DND-41 (cell line): Measurements from ENCODE around the gene PHF19.

Experiments used
- ATAC-seq: fragments of 200-7000 bp; cut with Tn5 transposase; 3 replicates; pipeline ENCODE4 v1.9.1; 2021; ENCODE audit warnings: low read depth; ENCODE audit not compliant: insufficient read depth
- DNase-seq: peaks from one replicate; pipeline ENCODE4 v3.0.0-alpha.2; 2020
- H2AFZ ChIP-seq: 2 replicates; pipeline ENCODE4 v1.6.0; 2012; ENCODE audit warnings: low read depth, low read length
- H3K27ac ChIP-seq: 2 replicates; pipeline ENCODE4 v1.5.1; 2012; ENCODE audit warnings: low read length, inconsistent platforms
- H3K27me3 ChIP-seq: fragments of 200-600 bp; sonication (generic); 2 replicates; pipeline ENCODE4 v1.6.0; 2012; ENCODE audit warnings: low read length, mild to moderate bottlenecking, inconsistent platforms; ENCODE audit not compliant: insufficient read depth, poor library complexity
- H3K36me3 ChIP-seq: 2 replicates; pipeline ENCODE4 v1.5.1; 2012; ENCODE audit warnings: low read length, inconsistent platforms; ENCODE audit not compliant: insufficient read depth
- H3K4me1 ChIP-seq: 2 replicates; pipeline ENCODE4 v1.5.1; 2012; ENCODE audit warnings: mild to moderate bottlenecking, low read length; ENCODE audit not compliant: insufficient read depth
- H3K4me2 ChIP-seq: 2 replicates; pipeline ENCODE4 v1.6.0; 2012; ENCODE audit warnings: mild to moderate bottlenecking, moderate library complexity, low read length, inconsistent platforms; ENCODE audit not compliant: insufficient read depth
- H3K4me3 ChIP-seq, 2 experiments: fragments of 200-600 bp in 1 of 2; shearing (Covaris generic) in 1 of 2; 2 replicates each; pipeline ENCODE4 v1.5.1; 2012 to 2016; ENCODE audit warnings: inconsistent platforms in 2 of 2, low read length in 2 of 2, mild to moderate bottlenecking in 2 of 2, low read depth in 1 of 2, moderate library complexity in 1 of 2
- H3K79me2 ChIP-seq: 2 replicates; pipeline ENCODE4 v1.6.0; 2012; ENCODE audit warnings: low read length, inconsistent platforms; ENCODE audit not compliant: insufficient read depth
- H3K9ac ChIP-seq: 2 replicates; pipeline ENCODE4 v1.6.0; 2012; ENCODE audit warnings: low read depth, mild to moderate bottlenecking, inconsistent platforms, low read length, moderate library complexity
- H3K9me3 ChIP-seq: 2 replicates; pipeline ENCODE4 v1.5.1; 2012; ENCODE audit warnings: low read length, moderate library complexity, mild to moderate bottlenecking, inconsistent platforms; ENCODE audit not compliant: insufficient read depth, severe bottlenecking
- H4K20me1 ChIP-seq: 2 replicates; pipeline ENCODE4 v1.6.0; 2012; ENCODE audit warnings: low read length; ENCODE audit not compliant: insufficient read depth
- CTCF ChIP-seq: IDR thresholded peaks from 2 replicates; pipeline ENCODE4 v1.5.1; 2012; ENCODE audit warnings: borderline replicate concordance, low read length, moderate library complexity, mild to moderate bottlenecking; ENCODE audit not compliant: poor library complexity, severe bottlenecking; ENCODE audit errors: extremely low read depth
- EZH2 ChIP-seq: IDR thresholded peaks from 3 replicates; pipeline ENCODE4 v1.6.1; 2012; ENCODE audit warnings: borderline replicate concordance, low read depth, mild to moderate bottlenecking, moderate library complexity, low read length, inconsistent platforms; ENCODE audit not compliant: severe bottlenecking

Gene PHF19

GRCh38 chr9:120914396-120914795 is 37.4 kb upstream of the PHF19 start:
- Histone ChIP-seq H3K4me1 (peaks cover 19% of the 10 kb centered on the region), H3K9ac (no peak overlapping the region), H3K36me3 (no peaks in the 10 kb centered on the region), H3K4me3 (no peak overlapping the region), H2AFZ (no peak overlapping the region), H3K4me2 (no peak overlapping the region), H3K27me3 (no peaks in the 10 kb centered on the region), H4K20me1 (no peaks in the 10 kb centered on the region), H3K79me2 (no peaks in the 10 kb centered on the region), H3K27ac (no peak overlapping the region), H3K9me3 (no peaks in the 10 kb centered on the region)
- ATAC-seq (no peak), DNase-seq (no peak)
- no peak for TF ChIP-seq CTCF
- TF ChIP-seq EZH2, result no peak

- Histone ChIP-seq H3K4me3 (no peak overlapping the region), H3K9ac (no peak overlapping the region), H3K4me2 (no peak overlapping the region), H3K9me3 (no peaks in the 10 kb centered on the region), H4K20me1 (no peaks in the 10 kb centered on the region), H3K79me2 (no peaks in the 10 kb centered on the region), H3K27me3 (no peaks in the 10 kb centered on the region), H3K27ac (no peak overlapping the region), H3K36me3 (no peaks in the 10 kb centered on the region), H2AFZ (no peak overlapping the region), H3K4me1 (peaks cover 19% of the 10 kb centered on the region)
- ATAC-seq (peak; percentile 71), DNase-seq (peak; percentile 72)
- TF ChIP-seq EZH2 (no peak), CTCF (no peak)
These were observed 36.8 kb upstream of the PHF19 start for GRCh38 chr9:120913647-120914264.

GRCh38 chr9:120912958-120913646 is 36.1 kb upstream of the PHF19 start:
- H3K9me3 ChIP-seq, result no peaks in the 10 kb centered on the region
- H3K9ac ChIP-seq, result no peak overlapping the region
- H3K4me1 ChIP-seq, result peaks cover 19% of the 10 kb centered on the region
- H3K27ac ChIP-seq, result no peak overlapping the region
- no peak overlapping the region for H2AFZ ChIP-seq
- no peaks in the 10 kb centered on the region for H3K36me3 ChIP-seq
- no peak overlapping the region for H3K4me2 ChIP-seq
- H3K27me3 ChIP-seq, result no peaks in the 10 kb centered on the region
- no peak overlapping the region for H3K4me3 ChIP-seq
- H3K79me2 ChIP-seq, result no peaks in the 10 kb centered on the region
- TF ChIP-seq EZH2 (no peak), CTCF (no peak)
- ATAC-seq, result no peak
- no peak for DNase-seq
- no peaks in the 10 kb centered on the region for H4K20me1 ChIP-seq
